Measurements from ENCODE around the gene FAM168B.
"Not testable (repeated sequence)": the region's sequence is repeated elsewhere in the genome, so short reads cannot be mapped to it uniquely, and the experiment has no call there.

FAM168B gene

GRCh38 chr2:131077182-131077846 is 15.9 kb downstream of the FAM168B start:
- DNase-seq (ENCODE audit: low spot score) = no peak
- no peak overlapping the region for H3K27ac ChIP-seq
- TF ChIP-seq, protein P1, sequence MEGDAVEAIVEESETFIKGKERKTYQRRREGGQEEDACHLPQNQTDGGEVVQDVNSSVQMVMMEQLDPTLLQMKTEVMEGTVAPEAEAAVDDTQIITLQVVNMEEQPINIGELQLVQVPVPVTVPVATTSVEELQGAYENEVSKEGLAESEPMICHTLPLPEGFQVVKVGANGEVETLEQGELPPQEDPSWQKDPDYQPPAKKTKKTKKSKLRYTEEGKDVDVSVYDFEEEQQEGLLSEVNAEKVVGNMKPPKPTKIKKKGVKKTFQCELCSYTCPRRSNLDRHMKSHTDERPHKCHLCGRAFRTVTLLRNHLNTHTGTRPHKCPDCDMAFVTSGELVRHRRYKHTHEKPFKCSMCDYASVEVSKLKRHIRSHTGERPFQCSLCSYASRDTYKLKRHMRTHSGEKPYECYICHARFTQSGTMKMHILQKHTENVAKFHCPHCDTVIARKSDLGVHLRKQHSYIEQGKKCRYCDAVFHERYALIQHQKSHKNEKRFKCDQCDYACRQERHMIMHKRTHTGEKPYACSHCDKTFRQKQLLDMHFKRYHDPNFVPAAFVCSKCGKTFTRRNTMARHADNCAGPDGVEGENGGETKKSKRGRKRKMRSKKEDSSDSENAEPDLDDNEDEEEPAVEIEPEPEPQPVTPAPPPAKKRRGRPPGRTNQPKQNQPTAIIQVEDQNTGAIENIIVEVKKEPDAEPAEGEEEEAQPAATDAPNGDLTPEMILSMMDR (IDR thresholded peaks at IDR 0.05) = no peak

DNA sequence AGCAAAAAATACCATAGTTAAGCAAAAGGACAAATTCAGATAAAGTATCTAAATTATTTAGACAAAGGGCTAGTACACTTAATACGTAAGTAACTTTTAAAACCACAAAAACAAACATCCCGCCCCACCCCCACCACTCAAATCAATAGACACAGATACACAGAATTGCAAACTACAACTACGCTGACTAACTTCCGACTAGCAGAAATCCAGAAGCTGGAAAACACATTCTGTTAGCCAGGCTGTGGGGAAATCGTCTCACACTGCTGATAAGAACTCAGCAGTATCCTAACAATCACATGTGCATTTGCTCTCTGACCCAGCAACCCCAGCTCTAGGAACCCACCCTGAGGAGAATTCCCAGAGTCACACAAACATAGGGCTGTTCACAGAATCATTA is 16.6 kb downstream of the FAM168B start:
- no peak for DNase-seq (ENCODE audit: low spot score)
- no peak overlapping the region for H3K27ac ChIP-seq
- H3K4me3 ChIP-seq = no peak overlapping the region
- TF ChIP-seq, protein P1 (IDR thresholded peaks at IDR 0.05) = no peak

More at GRCh38 chr2:131077182-131077846, 15.9 kb downstream of the FAM168B start:
- no peak overlapping the region for H3K4me3 ChIP-seq

DNA sequence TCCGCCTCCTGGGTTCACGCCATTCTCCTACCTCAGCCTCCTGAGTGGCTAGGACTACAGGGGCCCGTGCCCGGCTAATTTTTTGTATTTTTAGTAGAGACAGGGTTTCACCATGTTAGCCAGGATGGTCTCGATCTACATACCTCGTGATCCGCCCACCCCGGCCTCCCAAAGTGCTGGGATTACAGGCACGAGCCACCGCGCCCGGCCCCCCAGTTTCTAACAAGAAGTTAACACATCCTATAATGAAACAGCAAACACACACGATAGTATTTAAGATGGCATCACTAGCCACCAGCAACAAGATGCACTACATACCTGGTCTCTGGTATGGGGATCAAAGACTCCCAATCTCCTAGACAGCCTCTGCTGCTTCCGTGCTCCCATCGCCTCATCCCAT is 17.7 kb downstream of the FAM168B start:
- H3K4me3 ChIP-seq; DNase-seq (ENCODE audit: low spot score); H3K27ac ChIP-seq: not testable (repeated sequence)

- not testable (repeated sequence) for H3K27ac ChIP-seq
Measured at GRCh38 chr2:131068172-131068571, 25.1 kb downstream of the FAM168B start.

GRCh38 chr2:131067465-131068125 is 25.7 kb downstream of the FAM168B start:
- DNase-seq (ENCODE audit: low spot score) = no peak
- H3K4me3 ChIP-seq = no peak overlapping the region
- TF ChIP-seq, protein P1 (IDR thresholded peaks at IDR 0.05) = no peak
- no peak overlapping the region for H3K27ac ChIP-seq

More at GRCh38 chr2:131068172-131068571, 25.1 kb downstream of the FAM168B start:
- not testable (repeated sequence) for DNase-seq (ENCODE audit: low spot score); H3K4me3 ChIP-seq

GRCh38 chr2:131064589-131065512 is 28.4 kb downstream of the FAM168B start:
- TF ChIP-seq, protein P1 (IDR thresholded peaks at IDR 0.05) = no peak
- no peak overlapping the region for H3K27ac ChIP-seq
- H3K4me3 ChIP-seq = no peak overlapping the region
- DNase-seq (ENCODE audit: low spot score) = no peak

DNA sequence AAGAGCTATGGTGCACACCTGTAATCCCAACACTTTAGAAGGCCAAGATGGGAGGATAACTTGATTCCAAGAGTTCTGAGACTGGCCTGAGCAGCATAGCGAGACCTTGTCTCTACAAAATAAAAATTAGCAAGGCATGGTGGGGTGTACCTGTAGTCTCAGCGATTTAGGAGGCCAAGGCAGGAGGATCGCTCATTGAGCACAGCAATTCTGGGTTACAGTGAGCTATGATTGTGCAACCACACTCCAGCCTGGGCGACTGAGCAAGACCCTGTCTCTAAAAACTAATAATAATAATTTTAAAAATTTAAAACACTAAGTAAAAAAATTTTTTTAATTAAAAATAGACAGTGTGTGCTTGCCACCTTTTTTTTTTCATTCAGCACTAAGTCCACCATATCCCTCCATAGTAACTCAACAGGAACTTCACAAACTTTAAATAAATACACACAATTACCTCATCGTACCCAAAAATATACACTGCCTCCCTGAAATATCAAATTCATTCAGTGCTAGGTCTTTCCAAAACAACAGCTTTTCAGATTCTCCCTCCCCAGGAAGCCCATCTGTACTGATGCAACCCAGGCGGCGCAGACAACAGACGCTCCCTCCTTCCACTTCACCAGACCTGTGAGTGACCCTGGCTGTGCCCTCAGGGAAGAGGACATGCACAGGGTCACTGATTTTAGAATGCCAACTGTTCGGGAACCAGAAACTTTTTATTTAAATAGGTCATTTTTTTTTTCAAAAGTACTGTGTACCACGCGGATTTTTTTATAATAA is 29.6 kb downstream of the FAM168B start:
- no peak overlapping the region for H3K27ac ChIP-seq
- TF ChIP-seq, protein P1 (IDR thresholded peaks at IDR 0.05) = no peak
- no peak for DNase-seq (ENCODE audit: low spot score)

More for the DNA sequence above, 29.6 kb downstream of the FAM168B start:
- H3K4me3 ChIP-seq = no peak overlapping the region

All from coronary artery (tissue), 2 donors.